Measurements from ENCODE around the gene GFRA1.

DNA sequence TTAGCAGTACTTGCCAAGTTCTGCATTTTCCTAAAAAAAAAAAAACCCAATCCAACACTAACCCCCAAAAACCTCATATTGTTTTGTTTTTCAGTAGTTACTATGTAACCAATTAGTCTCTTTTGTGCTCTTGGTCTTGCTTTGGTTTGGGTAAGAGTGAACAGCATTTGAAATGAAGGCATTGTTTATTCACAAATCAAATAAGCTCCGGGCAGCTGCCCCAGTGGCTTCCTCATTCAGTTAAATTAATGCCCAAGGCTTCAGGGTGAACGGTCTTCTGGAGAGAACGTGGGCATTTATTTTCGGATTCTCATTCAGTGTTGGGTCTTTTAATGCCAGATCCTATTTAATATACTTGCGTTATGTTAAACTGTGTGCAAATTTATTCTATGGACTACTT, 108.7 kb downstream of the GFRA1 start:
- TF ChIP-seq, protein P1, sequence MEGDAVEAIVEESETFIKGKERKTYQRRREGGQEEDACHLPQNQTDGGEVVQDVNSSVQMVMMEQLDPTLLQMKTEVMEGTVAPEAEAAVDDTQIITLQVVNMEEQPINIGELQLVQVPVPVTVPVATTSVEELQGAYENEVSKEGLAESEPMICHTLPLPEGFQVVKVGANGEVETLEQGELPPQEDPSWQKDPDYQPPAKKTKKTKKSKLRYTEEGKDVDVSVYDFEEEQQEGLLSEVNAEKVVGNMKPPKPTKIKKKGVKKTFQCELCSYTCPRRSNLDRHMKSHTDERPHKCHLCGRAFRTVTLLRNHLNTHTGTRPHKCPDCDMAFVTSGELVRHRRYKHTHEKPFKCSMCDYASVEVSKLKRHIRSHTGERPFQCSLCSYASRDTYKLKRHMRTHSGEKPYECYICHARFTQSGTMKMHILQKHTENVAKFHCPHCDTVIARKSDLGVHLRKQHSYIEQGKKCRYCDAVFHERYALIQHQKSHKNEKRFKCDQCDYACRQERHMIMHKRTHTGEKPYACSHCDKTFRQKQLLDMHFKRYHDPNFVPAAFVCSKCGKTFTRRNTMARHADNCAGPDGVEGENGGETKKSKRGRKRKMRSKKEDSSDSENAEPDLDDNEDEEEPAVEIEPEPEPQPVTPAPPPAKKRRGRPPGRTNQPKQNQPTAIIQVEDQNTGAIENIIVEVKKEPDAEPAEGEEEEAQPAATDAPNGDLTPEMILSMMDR (IDR thresholded peaks at IDR 0.05): no peak
- no peak for TF ChIP-seq EZH2phosphoT487 (IDR thresholded peaks at IDR 0.05)
- TF ChIP-seq EZH2 (IDR thresholded peaks at IDR 0.05): no peak
